ENCODE measurements around the gene TPP1. TPM values are rescaled to one million over a fixed set of nuclear protein-coding genes. Genes with fewer than 3 reads are reported as not detected.

The TPP1 gene
- total RNA-seq = 42.2 and 101 TPM in 2 replicates

DNA sequence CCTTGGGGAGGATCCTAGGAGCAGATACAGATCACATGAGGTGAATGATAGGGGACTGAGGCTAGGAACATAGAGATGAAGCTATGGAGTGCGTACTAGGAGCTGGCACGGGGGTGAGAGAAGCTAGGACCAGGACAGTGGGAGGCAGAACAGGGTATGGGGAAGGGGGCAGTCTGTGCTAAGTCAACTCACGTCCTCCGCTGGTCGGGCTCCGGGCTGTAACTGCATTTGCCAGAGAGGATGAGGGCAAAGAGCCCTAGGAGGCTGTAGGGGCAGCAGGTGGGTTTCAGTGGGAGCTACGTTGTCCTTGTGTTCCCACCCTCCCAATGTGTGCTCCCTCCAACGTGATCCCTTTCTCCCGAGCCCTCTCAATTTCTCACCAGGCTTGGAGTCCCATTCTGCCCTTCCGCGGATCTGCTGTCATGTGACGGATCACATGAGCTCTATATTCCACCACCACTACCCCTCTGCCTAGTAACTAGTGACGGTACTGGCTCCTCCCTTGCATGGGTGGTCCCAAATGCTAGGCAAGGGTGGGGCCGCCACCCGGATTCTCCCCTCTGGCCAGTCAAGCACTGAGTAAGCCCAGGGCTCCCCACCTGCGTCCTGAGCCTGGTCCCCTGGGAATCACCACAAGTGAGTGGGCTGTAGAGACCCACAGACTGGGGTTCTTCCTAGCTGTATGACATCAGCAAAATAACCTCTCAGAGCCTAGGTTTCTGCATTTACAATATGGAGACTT, at the start of gene TPP1:
TSS of gene TPP1 (minus strand) at position 419 of the 742 bp plus-strand sequence. CDS start at position 397, 22 bp downstream.

DNA sequence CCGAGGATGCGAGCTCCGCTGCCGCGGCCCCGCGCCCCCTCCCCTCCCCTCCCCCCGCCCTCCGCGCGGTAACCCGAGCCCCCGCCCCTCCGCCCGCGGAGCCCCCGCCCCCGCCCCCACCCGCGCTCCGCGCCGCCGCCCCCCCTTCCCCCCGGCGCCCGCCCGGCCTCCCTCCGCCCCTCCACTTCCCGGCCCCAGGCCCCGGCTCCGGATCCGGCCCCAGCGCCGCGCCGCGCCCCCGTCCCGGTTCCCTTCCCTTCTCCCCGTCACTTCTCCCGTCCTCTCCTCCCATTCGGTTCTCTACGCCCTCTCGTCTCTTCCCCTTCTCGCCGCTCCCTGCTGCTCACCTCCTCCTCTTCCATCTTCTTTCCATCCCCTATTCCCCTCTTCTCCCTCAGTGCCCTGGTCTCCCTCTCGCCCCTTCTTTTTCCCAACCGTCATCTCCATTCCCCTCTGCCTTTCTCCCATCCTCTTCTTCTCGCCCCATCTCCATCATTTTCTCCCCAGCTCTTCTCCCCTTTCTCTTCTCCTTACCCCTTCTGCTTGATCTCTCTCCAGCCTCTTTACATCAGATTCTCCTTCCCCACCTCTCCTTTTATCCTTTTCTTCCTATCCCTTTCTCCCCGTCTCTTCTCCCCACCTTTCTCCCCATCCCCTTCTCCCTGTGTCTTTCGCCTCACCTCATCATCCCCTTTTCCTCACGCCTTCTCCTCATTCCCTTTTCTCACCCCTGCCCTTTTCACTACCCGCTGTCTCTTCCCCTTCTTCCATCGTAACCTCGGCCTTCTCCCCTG, 36.8 kb upstream of the TPP1 start, which contains the start of gene DCHS1:
TSS of gene DCHS1 (minus strand) at position 20 of the 794 bp plus-strand sequence. CDS start 14,196 bp downstream, outside the sequence.

DNA sequence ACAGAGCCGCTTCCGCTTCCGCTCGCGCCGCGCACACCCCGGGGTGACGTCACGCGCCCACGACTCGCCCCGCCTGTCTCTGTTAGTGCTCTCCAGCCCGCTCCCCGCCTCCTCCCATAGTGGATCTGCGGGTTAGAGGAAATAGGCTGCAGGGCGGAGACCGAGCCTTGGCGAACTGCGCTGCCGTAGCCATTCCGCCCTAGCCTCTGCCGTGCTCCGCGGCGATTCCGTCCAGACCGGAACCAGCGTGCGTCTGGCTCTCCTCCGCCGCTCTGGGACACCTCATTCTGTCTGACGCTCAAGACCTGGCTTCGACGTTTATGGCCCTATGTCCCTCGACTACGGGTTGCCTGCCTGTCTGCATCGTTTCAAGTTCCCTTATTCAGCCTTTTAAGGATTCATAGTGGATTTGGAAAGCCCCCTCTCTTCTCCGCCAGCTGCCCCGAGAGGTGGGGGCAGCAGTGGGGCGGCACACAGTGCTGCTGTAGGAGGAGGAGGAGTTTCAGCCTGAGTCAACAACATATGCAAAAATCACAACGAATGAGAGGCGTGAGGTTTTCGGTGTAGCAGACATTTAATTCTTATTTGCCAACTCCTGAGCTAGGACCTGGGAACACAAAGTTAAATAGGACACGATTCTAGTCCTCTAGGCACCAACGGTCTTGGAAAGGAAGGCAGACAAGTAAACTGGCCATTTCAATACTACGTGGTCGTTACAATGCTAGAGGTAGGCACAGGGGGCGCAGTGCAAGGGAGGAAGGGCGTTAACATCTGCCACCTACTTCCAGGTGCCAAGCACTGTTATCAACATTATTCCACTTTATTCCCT, 6.8 kb downstream of the TPP1 start, which contains the start of gene TAF10:
TSS of gene TAF10 (minus strand) at position 4 of the 829 bp plus-strand sequence. CDS start 27 bp downstream, outside the sequence.

GRCh38 chr11:6603287-6604080, 15.7 kb downstream of the TPP1 start, which contains the start of the genes ILK and RRP8:
Gene ILK, plus strand, starts transcription at chr11:6603774. Its CDS starts 498 bp downstream, at chr11:6604272.
Gene RRP8, minus strand, starts transcription at chr11:6603616. Its CDS starts 114 bp downstream, at chr11:6603502.

Other genes starting within 250 kb of the TPP1 start
- 27.9 and 35.1 TPM in 2 replicates for gene SMPD1, start 228.9 kb downstream of the TPP1 start, total RNA-seq
- 45.8 and 46.4 TPM in 2 replicates for gene APBB1, start 200.3 kb downstream of the TPP1 start, total RNA-seq
- 0.43 and 0.46 TPM in 2 replicates for gene HPX, start 178.4 kb downstream of the TPP1 start, total RNA-seq
- 12.2 and 18.2 TPM in 2 replicates for gene TRIM3, start 145.5 kb downstream of the TPP1 start, total RNA-seq
- 59.4 and 60.3 TPM in 2 replicates for gene ARFIP2, start 138.1 kb downstream of the TPP1 start, total RNA-seq
- 33.6 and 38.2 TPM in 2 replicates for gene TIMM10B, start 137.9 kb downstream of the TPP1 start, total RNA-seq
- 5.3 and 8.0 TPM in 2 replicates for gene DNHD1, start 122.1 kb downstream of the TPP1 start, total RNA-seq
- 7.7 and 10.1 TPM in 2 replicates for gene RRP8, start 15.8 kb downstream of the TPP1 start, total RNA-seq
- 144 and 175 TPM in 2 replicates for gene ILK, start 15.6 kb downstream of the TPP1 start, total RNA-seq
- gene TAF10, start 7.2 kb downstream of the TPP1 start, total RNA-seq = 80.7 and 97.0 TPM in 2 replicates
- gene DCHS1, start 36.4 kb upstream of the TPP1 start, total RNA-seq = 2.0 and 5.2 TPM in 2 replicates
- gene MRPL17, start 63.9 kb upstream of the TPP1 start, total RNA-seq = 54.6 and 61.5 TPM in 2 replicates
- under 0.01 TPM in 2 replicates for gene OR2AG2, start 152.6 kb upstream of the TPP1 start, total RNA-seq
- not detected in 2 replicates for gene OR2AG1, start 163.6 kb upstream of the TPP1 start, total RNA-seq
- gene OR6A2, start 180.3 kb upstream of the TPP1 start, total RNA-seq = 0.14 and 0.37 TPM in 2 replicates
- not detected in 2 replicates for gene OR10A5, start 226.3 kb upstream of the TPP1 start, total RNA-seq
- gene OR10A2, start 243.6 kb upstream of the TPP1 start, total RNA-seq = not detected in 2 replicates